GM11168 (cell line): Measurements from ENCODE around the gene VWA3B.
"Not testable (repeated sequence)": the region's sequence is repeated elsewhere in the genome, so short reads cannot be mapped to it uniquely, and the experiment has no call there.

Source experiments
- in situ Hi-C: fragments of 300-500 bp; cut with MboI; formaldehyde crosslinking; loops from one replicate; pipeline ENCODE4 v1.12.0; 2022; ENCODE audit warnings: low sequenced_read_pairs; ENCODE audit not compliant: unreplicated experiment

The VWA3B gene

DNA sequence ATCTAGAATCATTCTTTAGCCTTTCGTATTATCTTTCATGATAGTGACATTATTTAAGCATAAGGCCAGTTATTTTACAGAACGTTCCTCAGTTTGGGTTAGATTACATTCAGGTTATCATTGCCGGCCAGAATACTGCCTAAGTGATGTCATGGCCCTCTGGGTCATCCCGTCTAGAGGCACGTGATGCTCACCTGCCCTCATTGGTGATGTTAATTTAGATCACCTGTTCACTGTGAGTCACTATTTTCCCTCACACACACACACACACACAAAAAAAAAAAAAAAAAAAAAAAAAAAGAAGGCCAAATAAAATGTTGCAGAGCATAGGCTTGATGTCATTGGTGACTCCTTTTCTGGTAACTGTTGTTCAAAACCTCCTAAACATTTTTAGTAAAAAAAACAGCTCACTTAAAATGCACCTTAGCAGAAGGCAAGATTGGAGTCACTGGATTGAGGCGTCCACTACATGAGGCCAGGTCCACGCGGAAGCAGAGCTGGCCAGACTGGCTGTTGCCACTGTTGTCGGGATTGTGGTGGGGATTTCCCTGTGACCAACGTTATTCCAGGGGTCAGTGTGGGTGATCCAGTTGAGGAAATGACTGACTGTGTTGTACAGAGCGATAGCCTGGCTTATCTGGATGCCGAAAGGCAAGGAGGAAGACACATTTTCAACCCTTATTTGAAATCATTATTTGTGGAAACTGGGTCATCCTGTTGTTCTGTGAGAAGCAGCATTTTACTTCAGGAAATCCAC lies 207.1 kb downstream of the VWA3B start:
- in situ Hi-C loops, result no loop called here

DNA sequence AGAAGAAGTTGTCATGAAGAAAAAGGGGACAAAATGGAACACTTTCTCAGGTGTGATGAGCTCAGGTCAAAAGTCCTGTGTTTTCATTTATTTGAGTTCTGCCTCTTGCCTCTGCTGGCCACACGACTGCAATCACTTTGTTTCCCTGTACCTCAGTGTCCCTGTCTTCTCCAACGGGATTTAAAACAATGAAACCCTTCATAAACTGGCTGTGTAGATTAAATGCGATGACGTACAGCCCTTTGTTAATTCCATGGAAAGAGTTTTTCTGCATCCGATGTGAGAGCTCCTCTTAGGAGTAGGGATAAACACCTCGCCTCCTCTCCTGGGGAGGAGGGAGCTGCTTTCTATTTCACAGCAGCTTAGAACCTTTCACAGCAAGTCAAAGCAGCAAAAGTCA lies 207.7 kb downstream of the VWA3B start:
- in situ Hi-C loops, result no loop called here

DNA sequence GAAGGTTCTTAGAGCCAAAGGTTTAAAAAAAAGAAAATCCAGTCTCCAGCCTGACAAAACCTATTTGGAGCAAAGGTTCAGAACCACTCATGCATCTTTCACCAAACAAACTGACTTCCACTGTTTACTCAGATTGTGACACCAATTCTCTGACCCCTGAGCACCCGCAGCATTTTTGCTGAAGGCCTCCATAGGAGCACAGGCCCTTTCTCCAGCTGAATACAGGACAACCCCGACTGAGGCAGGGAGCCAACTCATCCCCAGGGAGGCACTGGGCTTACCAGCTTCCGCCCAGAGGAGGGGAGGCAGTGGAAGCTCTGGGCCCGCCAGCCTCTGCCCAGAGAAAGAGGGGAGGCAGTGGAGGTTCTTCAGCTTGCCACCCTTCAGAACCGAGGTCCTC lies 208.3 kb downstream of the VWA3B start:
- in situ Hi-C loops, result no loop called here

DNA sequence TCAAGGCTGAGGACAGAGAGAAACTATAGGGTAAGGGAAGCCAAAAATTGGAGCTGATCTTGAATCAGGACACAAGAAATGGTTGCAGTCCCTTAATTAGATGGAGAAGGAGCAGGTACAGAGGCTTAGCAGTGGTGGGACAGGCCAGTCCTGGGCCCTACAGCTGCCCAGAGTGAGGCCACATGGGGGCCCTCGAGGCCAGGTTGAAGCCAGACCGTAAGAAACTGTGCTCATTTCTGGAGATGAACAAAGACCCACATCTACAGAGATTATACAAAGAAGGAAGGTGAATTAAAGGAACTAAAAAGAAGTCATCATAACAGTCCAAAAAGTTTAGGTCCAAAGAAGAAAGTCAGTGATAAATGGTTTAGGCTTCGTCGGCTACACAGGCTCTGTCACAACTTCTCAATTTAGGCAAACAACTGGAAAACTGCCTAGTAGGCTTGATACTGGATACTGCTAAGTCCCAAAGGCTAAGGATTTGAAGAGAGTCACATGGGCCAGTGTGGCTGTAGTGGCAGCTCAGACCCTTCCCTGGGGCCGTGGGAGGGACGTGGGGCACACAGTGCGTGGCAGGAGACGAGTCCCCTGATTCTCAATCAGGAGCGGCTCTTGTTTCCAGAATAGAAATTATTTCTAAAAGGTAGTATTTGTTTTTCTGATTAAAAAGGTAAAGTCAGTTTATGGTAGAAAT lies 208.9 kb downstream of the VWA3B start:
- in situ Hi-C loops, result no loop called here

DNA sequence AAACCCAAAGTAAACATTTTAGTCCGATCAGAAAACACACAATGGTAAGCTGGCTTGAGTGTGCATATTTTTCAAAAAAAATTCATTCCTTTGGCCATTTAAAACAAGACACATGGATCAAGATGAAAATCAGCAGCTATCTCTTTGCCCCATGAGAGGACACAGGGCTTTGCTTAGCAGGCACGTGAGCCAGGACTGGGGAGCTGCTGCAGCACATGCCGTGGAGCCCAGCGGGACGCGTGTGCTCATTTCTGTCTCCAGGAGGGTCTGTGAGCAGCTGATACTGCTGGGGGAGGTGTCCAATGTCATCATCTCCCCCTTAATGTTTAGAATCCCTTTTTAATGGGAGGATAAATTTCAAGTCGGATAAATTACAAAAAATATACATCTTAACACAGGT lies 209.5 kb downstream of the VWA3B start:
- in situ Hi-C loops, result no loop called here

DNA sequence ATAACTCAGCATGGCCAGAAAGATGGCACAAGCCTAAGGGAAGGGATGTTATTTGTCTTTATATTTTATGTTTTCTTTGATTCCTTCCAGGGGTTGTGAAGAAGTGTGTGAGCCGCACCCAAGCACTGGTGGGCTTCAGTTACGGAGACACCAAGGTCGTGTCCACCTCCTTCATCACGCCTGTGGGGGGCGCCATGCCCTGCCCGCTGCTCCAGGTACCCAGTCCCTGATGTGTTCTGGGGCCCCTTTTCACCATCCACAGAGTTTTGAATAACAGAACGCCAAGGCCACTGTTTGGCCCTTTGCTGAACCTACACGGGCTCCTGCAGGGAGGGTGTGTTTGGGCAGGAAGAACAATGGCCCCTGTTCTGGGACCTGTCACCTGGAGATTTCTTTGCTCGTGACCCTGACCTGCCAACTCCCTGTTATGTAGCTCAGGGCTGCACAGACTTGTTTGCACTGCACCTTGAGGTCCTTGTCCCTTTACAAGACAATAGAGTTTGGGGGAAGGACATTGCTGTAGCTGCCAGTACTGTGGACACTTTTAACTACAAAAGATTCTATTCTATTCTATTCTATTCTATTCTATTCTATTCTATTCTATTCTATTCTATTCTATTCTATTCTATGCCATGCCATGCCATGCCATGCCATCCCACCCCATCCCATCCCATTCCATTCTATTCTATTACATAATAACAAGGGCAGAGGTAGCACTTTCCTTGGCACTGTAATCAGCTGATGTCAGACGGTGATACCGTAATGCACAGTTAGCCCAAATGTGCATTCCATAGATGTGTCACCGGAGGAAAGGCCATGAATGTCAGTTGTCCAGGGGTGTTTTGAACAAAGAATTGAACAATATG lies 211.1 kb downstream of the VWA3B start:
- in situ Hi-C loops, result no loop called here

DNA sequence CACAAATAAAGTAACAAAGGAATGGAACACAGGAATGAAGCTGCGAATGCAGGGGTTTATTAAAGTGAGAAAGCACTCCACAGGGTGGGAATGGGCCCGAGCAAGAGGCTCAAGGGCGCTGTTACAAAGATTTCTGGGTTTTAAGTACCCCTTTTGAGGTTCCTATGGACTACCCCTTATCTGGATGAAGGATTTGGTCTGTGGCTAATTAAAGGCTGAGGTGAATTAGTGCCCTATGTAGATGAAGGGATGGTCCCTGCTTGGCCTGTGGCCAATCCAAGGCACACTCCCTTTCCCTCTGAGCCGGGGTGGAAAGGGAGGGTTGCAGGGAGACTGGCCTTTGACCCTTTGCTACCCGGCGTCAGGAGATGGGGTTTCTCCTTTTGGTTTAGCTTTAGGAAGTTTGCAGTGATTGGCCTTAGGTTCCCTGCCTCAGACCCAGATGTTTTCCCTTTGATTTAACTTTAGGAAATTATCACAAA lies 211.8 kb downstream of the VWA3B start:
- in situ Hi-C loops, result no loop called here

DNA sequence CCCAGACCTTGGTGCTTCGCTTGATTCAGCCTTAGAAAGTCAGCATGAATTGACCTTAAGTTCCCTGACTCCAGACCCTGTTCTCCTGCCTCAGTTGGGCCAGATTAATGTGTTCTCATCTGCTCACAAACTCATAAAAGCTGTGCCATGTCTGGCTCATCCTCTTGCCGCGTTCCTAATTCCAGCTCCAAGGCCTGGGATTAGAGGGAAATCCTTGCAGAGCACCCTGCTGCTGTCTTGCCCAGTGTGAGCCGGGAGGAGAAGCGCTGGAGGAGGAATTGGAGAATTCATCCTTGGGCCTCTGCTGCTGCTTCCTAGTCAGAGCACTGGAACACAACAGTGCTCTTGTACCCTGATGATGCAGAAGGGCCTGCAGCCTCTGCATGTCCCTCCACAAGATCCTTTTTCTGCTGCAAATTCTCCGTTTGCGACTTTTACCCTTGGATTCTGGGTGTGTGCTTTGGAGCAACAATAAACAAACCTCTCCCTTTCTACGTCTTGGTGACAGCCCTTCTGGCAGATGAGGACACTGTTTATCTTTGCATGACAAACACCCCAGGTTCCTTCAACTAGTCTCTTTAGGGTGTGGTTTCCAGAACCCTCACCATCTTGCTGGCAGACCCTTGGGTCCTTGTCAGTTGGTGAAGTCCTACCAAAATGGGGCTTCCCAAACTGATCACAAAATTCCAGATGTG lies 212.4 kb downstream of the VWA3B start:
- in situ Hi-C loops, result no loop called here

DNA sequence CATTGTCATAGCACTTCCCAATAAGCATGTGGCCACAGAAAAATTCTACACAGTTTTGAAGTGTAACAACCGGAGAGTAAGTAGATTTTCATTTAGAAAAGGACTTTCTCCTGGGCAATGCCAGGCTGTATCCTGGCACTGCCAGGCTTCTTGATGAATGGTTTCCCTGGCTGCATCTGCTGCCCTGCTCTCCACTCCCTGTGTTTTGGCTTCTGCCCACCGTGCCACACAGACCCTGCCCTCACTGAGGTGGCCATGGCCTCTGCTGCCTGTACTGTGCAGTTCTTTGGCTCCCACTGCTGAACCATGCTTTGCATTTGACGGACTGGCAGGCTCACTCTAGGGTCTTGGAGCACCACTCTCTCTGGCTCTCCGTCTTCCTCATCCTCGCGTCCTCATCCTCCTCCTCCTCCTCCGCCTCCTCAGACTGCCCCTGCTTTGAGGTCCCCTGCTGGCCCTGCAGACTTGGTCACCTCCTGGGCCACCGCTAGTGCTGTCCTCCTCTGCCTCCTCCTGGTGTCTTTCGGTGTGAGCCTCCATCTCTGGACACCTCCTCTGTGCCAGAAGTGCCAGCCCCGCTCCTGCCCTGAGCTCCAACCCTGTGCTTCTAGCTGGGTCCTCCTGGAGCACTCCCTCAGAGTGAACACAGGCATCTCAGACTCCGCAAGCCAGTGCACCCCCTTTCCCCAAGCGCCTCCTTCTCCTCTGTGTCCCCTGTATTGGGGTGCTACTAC lies 213.3 kb downstream of the VWA3B start:
- in situ Hi-C loops, result no loop called here

DNA sequence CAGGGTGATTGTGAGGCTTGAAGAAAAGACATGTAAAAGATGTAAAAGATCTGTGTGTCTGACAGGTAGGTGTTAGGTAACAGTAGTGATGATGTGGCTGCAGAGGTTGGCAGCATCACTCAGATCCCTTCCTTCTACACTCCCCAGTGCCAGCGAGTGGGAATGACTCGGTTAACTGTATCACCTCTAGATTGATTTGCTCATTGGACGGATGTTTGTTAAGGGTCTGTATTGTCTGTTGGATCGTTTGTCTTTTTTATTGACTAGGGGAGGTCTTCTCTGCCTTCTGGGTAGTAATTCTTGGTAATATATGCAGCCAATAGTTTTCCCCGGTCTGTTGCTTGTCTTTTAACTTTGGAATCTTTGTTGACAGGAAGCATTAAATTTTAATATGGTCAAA lies 214.5 kb downstream of the VWA3B start:
- in situ Hi-C loops, result no loop called here

DNA sequence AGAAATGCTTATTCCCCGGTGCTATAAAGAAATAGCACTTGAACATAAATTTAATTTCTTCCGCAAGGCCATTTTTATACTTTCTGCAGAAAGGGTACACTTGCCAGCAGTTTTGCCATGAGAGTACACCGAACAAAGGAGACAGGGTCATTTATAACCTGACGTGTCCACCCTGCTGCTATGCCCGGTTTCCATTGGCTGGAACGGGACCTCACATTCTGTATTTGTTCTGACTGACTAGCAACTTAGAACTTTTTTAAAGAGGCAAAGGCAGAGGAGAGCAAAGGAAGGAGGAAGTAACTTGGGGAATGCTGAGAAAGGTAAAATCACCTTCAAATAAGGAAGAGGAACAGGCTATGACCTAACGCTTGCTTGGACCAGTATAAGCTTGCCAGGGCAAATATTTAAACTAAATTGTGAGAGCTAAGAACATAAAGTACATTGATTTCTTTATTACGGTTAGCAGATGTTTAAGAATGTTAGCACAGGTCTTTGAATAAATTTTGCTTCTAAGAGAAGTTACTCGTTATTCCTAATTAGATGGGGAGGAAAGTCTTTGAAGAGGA lies 220.2 kb downstream of the VWA3B start:
- in situ Hi-C loops, result not testable (repeated sequence)

DNA sequence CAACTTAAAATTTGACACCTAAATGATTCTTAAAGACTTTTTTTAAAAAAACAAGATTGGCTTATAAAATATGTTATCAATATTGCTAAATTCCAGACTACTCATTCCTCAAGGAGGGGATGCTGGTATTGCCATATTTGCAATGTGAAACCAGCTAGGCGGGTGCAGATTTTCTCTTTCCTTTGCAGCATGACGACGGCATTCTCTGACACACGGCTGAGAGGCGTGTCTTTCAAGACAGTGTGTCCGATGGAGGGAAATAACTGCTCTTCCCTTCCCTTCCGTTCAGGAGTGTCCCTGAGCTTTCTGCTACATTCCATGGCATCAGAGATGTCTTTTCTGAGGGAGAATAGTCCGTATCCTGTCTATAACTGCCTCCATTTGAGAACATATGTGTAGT lies 221.1 kb downstream of the VWA3B start:
- in situ Hi-C loops, result no loop called here

DNA sequence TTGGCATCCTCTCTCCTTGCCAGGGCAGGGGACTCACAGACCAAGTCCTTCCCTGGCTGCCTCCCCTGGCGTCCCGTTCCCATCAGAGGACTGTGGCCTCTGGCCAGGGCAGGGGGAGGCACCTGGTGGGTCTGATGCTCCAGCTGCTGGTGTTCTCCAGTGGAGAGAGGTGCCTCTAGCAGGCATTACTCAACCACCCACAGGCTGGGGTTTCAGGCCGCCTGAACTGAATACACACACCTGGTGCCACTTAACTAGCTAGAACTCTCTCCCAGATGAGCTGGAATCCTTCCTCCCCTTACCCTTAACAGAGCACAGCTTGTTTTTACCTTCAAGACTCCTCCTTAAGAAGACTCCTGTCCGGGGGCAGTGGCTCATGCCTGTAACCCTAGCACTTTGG lies 221.6 kb downstream of the VWA3B start:
- in situ Hi-C loops, result no loop called here

DNA sequence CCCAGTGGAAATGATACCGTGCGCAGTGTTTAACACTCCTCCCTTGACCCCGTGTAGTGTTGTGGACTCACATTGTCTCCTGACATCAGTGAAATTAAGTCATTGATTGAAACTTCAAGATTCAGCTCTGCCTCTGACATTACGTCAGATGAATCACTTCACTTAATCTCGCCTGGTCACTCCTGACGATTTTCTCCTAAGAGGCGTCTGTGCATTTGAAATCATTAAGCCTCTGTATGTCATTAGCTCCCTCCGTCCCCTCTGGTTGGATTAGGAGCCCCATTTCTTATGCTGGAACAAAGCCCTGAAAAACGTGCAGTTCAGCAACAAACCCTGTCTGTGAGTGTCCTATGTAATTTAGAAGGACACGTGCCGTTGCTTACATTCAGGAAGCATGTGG lies 222.6 kb downstream of the VWA3B start:
- in situ Hi-C loops, result no loop called here

DNA sequence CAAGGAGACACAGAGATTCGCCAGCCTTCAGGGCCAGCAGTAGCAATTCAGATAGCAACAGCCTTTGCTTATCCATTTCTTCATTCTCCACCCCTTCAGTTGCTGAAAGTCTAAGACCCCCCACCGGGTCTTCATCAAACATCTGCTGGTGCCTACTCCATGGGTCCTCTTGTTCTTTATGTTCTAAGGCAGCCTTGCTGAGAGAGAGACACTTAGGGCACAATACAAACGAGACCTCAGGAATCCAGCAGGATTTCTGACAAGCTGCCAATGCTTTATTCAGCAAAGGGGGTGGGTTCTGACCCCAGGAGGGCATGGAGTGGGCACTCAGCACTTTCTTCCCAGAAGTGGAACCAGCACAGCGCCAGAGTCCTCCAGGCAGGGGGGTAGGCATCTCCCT lies 223.0 kb downstream of the VWA3B start:
- in situ Hi-C loops, result no loop called here

DNA sequence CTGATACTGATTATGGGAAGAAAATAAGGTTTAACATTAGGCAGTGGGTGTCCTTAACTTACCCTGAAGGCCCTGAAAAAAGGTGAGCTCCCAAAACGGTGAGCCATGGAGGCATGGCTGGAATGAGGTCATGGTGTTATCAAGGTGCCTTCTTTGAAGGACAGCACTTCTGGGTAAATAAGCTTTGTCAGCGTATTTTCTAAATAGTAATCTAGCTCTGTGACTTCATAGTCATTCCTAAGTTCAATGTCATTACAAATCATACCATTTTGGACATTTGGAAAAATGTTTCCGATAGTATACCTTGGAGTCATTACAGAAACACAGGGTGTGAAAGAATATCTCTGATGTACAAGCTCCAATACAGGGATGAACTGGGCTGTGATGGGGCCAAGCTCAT lies 224.1 kb downstream of the VWA3B start:
- in situ Hi-C loops, result no loop called here

DNA sequence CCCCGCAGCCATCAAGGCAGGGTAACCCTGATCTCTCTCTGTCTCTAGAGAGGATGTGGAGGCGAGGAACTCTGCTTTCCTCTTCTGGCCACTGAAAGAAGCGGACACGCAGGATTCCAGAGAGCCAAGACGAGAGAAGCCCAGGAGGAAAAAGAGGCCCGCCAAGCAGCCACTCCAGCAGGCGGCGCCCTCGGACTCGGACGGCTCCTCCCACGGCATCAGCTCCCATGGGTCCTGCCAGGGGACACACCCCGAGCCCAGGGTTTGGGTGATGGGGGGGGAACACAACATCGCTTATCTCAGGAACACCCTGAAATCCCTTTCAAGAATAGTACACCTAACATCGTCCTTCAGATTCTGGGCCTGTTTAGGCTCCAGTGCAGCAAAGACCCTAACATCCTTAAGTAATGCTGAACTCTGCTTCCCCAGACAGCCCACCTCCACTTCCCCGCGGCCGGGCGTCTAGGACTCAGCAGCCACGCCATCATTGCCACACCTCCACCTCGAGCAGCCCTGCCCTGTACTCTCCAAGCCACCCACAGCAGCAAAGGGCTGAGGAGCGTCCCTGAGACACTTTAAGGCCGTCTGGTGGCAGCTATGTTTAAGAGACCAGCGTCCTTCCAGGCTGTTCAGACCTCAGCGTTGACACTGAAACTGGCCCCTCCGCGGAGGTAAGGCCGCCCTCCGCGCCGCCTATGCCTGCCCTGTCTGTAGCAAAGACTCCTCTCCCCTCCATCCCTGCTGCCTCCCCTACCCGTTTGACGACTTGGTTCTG lies 225.0 kb downstream of the VWA3B start:
- in situ Hi-C loops, result no loop called here

DNA sequence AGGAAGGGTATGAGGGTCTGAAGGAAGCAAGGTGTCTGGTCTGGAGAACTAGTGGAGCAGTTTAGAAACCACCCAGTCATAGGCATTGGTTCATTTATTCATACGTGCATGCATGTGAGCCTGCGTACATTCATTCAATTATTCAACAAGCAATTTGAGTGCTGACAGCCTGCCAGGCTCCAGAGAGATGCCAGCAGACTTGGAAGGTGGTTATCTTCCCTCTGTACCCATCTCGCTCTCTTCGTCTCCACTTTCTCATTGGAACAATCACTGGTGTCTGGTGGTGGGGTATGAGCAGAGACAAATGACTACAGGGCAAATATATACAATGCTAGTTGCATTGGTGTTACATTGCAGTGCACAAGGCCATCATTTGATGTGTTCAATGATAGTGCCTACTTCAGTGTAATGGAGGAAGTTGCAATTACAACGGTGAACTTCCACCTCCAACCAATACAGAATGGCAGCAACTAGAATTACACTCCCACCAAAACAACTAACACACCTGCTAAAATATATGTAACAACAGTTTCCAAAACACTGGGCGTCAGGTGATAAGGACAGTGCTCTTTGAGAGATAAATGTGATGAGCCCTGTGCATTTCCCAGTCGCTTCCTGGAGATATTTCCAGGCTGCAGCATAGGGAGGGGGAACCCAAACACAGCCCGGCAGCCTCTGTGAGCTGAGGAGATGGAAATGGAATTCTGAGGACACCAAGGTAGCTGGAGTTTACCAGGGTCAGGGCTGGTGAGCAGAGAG lies 226.7 kb downstream of the VWA3B start:
- in situ Hi-C loops, result no loop called here
